ENCODE results near the gene HFM1. TPM values are rescaled to one million over a fixed set of nuclear protein-coding genes. Genes with fewer than 3 reads are reported as not detected.

HFM1 gene
- total RNA-seq, 1 donor from 2014 or later, result 0.17 TPM

GRCh38 chr1:91349524-91349923, 55.1 kb downstream of the HFM1 start:
- DNase-seq (ENCODE audit: low read depth), result no peak
- no peak overlapping the region for H3K4me3 ChIP-seq (ENCODE audit: low read depth, low read length)
- TF ChIP-seq CTCF (conservative IDR thresholded peaks at IDR 0.05; ENCODE audit: low read depth, low read length), result no peak

GRCh38 chr1:91346824-91347223, 57.8 kb downstream of the HFM1 start:
- TF ChIP-seq CTCF (conservative IDR thresholded peaks at IDR 0.05; ENCODE audit: low read depth, low read length), result no peak
- DNase-seq (ENCODE audit: low read depth), result no peak
- H3K4me3 ChIP-seq (ENCODE audit: low read depth, low read length), result no peak overlapping the region

GRCh38 chr1:91345395-91346005, 59.1 kb downstream of the HFM1 start:
- no peak for DNase-seq (ENCODE audit: low read depth)
- no peak overlapping the region for H3K4me3 ChIP-seq (ENCODE audit: low read depth, low read length)
- no peak for TF ChIP-seq CTCF (conservative IDR thresholded peaks at IDR 0.05; ENCODE audit: low read depth, low read length)

- H3K4me3 ChIP-seq (ENCODE audit: low read depth, low read length), result no peak overlapping the region
- TF ChIP-seq CTCF (conservative IDR thresholded peaks at IDR 0.05; ENCODE audit: low read depth, low read length), result no peak
- DNase-seq (ENCODE audit: low read depth), result no peak
These were observed 66.1 kb downstream of the HFM1 start for GRCh38 chr1:91338501-91338900.

- no peak overlapping the region for H3K4me3 ChIP-seq (ENCODE audit: low read depth, low read length)
- no peak for DNase-seq (ENCODE audit: low read depth)
- TF ChIP-seq CTCF (conservative IDR thresholded peaks at IDR 0.05; ENCODE audit: low read depth, low read length), result no peak
These were observed 69.0 kb downstream of the HFM1 start for GRCh38 chr1:91335603-91336002.

GRCh38 chr1:91334856-91335255, 69.8 kb downstream of the HFM1 start:
- DNase-seq (ENCODE audit: low read depth), result no peak
- TF ChIP-seq CTCF (conservative IDR thresholded peaks at IDR 0.05; ENCODE audit: low read depth, low read length), result no peak
- no peak overlapping the region for H3K4me3 ChIP-seq (ENCODE audit: low read depth, low read length)

- DNase-seq (ENCODE audit: low read depth), result no peak
- TF ChIP-seq CTCF (conservative IDR thresholded peaks at IDR 0.05; ENCODE audit: low read depth, low read length), result no peak
- H3K4me3 ChIP-seq (ENCODE audit: low read depth, low read length), result no peak overlapping the region
These were observed 79.2 kb downstream of the HFM1 start for GRCh38 chr1:91325456-91325855.

Measured in epithelial cell of proximal tubule (primary cell).